Daoy (cell line): Measurements from ENCODE around the gene CADM4. TPM values are rescaled to one million over a fixed set of nuclear protein-coding genes. Genes with fewer than 3 reads are reported as not detected.
A peak's percentile ranks its signal among the peaks of the same experiment; 100 is the strongest.

ENCODE experiments used
- DNase-seq: peaks from one replicate; pipeline ENCODE4 v3.0.0-alpha.2; 2015; ENCODE audit warnings: low read depth
- total RNA-seq: library from RNA; depleted of rRNA; stranded (reverse); fragments of >200 nt; shearing (Covaris generic); gene quantifications from 2 replicates; pipeline ENCODE4 v1.2.3, GENCODE V29; 2014

The CADM4 gene
- total RNA-seq, 1 experiment from 2014 or later: 4.8 TPM

- no peak for DNase-seq
These were observed 5.2 kb downstream of the CADM4 start for GRCh38 chr19:43634506-43634871.

- DNase-seq: no peak
These were observed 5.6 kb downstream of the CADM4 start for GRCh38 chr19:43634068-43634467.

GRCh38 chr19:43633520-43633919 is 6.1 kb downstream of the CADM4 start:
- no peak for DNase-seq

GRCh38 chr19:43631491-43631890 is 8.2 kb downstream of the CADM4 start:
- DNase-seq: no peak

GRCh38 chr19:43628646-43629326 is 10.9 kb downstream of the CADM4 start:
- DNase-seq: no peak

- no peak for DNase-seq
These were observed 12.8 kb downstream of the CADM4 start for GRCh38 chr19:43626838-43627237.

- no peak for DNase-seq
These were observed 13.6 kb downstream of the CADM4 start for GRCh38 chr19:43625918-43626579.

- no peak for DNase-seq
These were observed 14.7 kb downstream of the CADM4 start for GRCh38 chr19:43624933-43625332.

GRCh38 chr19:43623889-43624670 is 15.6 kb downstream of the CADM4 start:
- DNase-seq: no peak

- no peak for DNase-seq
These were observed 16.7 kb downstream of the CADM4 start for GRCh38 chr19:43622956-43623355.

- DNase-seq: no peak
These were observed 17.6 kb downstream of the CADM4 start for GRCh38 chr19:43622070-43622469.

- DNase-seq: no peak
These were observed 19.3 kb downstream of the CADM4 start for GRCh38 chr19:43620061-43621001.

GRCh38 chr19:43619262-43620060 is 20.2 kb downstream of the CADM4 start, which contains the start of gene ZNF428:
Gene ZNF428, minus strand, starts transcription at chr19:43619629. Its CDS starts 5,325 bp downstream, at chr19:43614304.
- DNase-seq: peak; percentile 94

GRCh38 chr19:43618921-43619261 is 20.8 kb downstream of the CADM4 start:
- peak; percentile 48 for DNase-seq

GRCh38 chr19:43616954-43617353 is 22.7 kb downstream of the CADM4 start:
- no peak for DNase-seq

- no peak for DNase-seq
These were observed 23.3 kb downstream of the CADM4 start for GRCh38 chr19:43616306-43616705.

- DNase-seq: no peak
These were observed 27.3 kb downstream of the CADM4 start for GRCh38 chr19:43612374-43612773.

- no peak for DNase-seq
These were observed 27.9 kb downstream of the CADM4 start, which contains the start of gene SRRM5 for GRCh38 chr19:43611788-43612187. Gene SRRM5, plus strand, starts transcription at chr19:43612088. Its CDS starts 34 bp downstream, at chr19:43612122.

- no peak for DNase-seq
These were observed 29.2 kb downstream of the CADM4 start for GRCh38 chr19:43610493-43610892.

- DNase-seq: no peak
These were observed 29.8 kb downstream of the CADM4 start for GRCh38 chr19:43609872-43610271.
